ENCODE results near the gene KDM8.

DNA sequence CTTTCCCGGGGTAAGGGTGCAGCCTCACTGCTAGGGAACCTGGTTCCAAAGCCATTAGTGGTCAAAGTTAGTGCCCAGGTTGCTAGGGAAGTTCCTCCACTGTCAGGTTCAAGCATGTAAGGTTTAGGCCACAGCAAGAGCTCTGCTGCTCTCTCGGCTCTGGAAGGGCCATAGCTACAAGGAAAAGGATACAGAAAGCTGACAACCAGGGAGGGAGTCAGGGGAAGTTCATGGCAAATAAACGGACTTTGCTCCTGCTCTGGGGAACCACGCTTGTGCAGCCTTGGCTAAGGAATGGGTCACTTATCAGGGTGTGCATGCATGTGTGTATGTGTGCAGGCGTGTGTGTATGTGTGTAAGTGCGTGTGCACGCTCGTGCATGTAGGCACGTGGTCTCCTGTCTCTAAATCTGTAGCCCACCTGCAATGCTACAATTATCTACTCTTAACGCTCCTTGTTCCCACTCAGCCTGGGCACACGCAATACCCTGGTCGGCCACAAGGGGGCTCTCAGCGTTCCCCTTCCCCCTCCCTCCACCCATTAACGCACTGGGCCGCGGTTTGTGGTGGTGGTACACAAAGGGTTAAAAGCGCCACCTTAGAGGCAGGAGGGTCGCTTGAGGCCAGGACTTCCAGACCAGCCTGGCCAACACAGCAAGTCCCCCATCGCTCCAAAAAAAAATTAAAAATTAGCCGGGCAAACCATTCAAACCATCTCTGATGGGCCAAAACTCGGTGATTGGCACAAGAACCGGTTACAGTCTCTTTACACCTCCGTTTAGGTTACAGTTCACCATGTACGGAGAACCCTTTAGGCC, 48.4 kb upstream of the KDM8 start:
- TF ChIP-seq, protein P1, sequence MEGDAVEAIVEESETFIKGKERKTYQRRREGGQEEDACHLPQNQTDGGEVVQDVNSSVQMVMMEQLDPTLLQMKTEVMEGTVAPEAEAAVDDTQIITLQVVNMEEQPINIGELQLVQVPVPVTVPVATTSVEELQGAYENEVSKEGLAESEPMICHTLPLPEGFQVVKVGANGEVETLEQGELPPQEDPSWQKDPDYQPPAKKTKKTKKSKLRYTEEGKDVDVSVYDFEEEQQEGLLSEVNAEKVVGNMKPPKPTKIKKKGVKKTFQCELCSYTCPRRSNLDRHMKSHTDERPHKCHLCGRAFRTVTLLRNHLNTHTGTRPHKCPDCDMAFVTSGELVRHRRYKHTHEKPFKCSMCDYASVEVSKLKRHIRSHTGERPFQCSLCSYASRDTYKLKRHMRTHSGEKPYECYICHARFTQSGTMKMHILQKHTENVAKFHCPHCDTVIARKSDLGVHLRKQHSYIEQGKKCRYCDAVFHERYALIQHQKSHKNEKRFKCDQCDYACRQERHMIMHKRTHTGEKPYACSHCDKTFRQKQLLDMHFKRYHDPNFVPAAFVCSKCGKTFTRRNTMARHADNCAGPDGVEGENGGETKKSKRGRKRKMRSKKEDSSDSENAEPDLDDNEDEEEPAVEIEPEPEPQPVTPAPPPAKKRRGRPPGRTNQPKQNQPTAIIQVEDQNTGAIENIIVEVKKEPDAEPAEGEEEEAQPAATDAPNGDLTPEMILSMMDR (IDR thresholded peaks at IDR 0.05; ENCODE audit: insufficient read depth, low read depth, low read length), result peak; percentile 87
- TF ChIP-seq EZH2 (IDR thresholded peaks at IDR 0.05; ENCODE audit: insufficient read depth, low read length), result no peak
